Coronary artery (tissue), 2 donors: ENCODE data around the gene MUC2.

Source experiments
- DNase-seq: peaks from one replicate; pipeline ENCODE4 v3.0.0-alpha.2; 2017; ENCODE audit warnings: low spot score
- H3K27ac ChIP-seq, 2 donors: fragments of 200-600 bp; sonication (generic); one replicate each; pipeline ENCODE4 v1.5.1; 2016 to 2019
- H3K4me3 ChIP-seq: fragments of 200-600 bp; sonication (generic); 2 replicates; pipeline ENCODE4 v1.5.1; 2016; ENCODE audit warnings: mild to moderate bottlenecking, moderate library complexity
- CTCF ChIP-seq: fragments of 200-600 bp; sonication (generic); IDR thresholded peaks from one replicate; pipeline ENCODE4 v1.5.1; 2019; ENCODE audit warnings: antibody characterized with exemption

MUC2 gene

GRCh38 chr11:1100417-1101245 lies 26.0 kb downstream of the MUC2 start:
- no peak overlapping the region for H3K27ac ChIP-seq
- H3K4me3 ChIP-seq: no peak overlapping the region
- TF ChIP-seq CTCF: no peak
- DNase-seq: no peak

DNA sequence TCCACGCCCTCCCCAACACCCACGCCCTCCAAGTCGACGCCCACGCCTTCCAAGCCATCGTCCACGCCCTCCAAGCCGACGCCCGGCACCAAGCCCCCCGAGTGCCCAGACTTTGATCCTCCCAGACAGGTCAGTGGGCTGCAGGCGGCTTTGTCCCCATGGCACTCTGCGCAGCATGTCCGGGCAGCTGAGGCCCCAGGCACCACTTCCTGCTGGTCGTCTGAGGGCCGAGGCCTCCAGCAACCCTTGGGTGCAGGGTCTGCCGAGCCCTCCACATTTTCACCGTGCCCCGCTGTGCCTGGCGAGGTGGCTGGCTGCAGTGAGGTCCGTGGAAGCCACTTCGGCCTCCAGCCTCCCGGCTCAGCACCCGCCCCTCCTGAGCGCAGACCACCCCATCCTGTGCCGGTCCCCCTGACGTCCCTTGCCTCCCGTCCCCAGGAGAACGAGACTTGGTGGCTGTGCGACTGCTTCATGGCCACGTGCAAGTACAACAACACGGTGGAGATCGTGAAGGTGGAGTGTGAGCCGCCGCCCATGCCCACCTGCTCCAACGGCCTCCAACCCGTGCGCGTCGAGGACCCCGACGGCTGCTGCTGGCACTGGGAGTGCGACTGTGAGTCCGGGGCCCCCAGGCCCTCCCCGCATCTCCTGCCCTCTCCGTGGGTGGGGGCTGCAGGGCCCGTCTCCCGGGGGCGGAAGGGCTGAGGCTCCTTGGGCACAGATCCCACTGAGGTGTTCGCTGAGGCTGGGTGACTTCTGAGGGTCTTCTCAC lies 26.8 kb downstream of the MUC2 start:
- no peak for DNase-seq
- no peak overlapping the region for H3K4me3 ChIP-seq
- TF ChIP-seq CTCF: no peak
- no peak overlapping the region for H3K27ac ChIP-seq

DNA sequence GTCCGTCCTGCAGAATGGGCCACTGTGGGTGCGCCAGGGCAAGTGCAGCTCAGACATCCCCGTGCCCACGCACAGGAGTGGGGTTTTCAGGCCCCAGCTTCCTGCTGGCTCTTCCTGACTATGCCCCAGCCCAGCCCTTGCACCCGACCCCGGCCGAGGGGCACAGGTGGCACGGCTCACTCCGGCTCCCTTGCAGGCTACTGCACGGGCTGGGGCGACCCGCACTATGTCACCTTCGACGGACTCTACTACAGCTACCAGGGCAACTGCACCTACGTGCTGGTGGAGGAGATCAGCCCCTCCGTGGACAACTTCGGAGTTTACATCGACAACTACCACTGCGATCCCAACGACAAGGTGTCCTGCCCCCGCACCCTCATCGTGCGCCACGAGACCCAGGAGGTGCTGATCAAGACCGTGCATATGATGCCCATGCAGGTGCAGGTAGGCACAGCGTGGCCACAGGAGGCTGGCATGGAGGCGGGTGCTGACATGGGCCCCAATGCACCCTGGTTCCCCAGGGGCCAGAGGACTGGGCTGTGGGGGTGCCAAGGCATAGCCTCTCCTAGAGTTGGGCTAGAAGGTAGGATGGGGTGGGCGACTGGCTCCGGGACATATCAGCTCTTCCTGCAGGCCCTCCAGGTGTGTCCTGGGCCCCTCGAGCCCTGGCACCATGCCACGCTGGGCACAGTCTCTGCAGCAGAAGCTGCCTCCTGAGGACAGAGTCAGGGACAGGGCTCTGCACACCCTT lies 27.7 kb downstream of the MUC2 start:
- no peak for DNase-seq
- Histone ChIP-seq H3K27ac (no peak overlapping the region), H3K4me3 (no peak overlapping the region)
- TF ChIP-seq CTCF: no peak

- TF ChIP-seq CTCF: no peak
- Histone ChIP-seq H3K4me3 (no peak overlapping the region), H3K27ac (no peak overlapping the region)
- DNase-seq: no peak
Observed at GRCh38 chr11:1102996-1103395, 28.3 kb downstream of the MUC2 start.

DNA sequence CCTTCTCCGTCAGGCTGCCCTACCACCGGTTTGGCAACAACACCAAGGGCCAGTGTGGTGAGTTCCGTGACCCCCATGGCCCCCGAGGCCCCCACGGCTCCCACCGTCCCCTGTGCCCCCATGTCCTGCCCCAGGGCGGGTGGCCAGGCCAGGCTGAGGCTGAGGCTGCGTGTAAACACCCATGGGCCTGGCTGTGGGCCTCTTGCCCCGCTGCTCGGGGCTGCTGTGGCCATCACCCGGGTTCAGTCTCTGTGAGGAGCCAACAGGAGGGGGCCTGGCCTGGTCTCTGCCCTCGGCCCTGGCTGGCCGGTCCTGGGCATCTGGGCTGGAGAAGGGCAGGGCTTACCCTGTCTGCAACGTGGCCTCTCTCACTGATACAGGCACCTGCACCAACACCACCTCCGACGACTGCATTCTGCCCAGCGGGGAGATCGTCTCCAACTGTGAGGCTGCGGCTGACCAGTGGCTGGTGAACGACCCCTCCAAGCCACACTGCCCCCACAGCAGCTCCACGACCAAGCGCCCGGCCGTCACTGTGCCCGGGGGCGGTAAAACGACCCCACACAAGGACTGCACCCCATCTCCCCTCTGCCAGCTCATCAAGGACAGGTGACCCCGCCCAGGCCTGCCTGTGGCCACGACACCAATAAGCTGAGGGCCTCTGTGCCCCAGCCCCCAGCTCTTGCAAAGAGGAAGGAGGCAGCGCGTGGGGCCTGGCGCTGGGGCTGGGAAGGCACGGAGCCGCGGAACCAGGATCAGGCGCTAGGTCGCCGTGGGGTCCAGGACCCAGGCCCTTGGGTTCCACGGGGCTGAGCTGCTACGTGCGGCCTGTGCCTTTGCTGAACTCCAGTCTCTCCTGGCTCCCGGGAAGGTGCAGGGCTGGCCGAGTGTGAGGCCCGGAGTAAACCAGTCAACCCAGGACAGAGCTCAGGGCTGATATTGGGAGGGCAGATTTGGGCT lies 29.0 kb downstream of the MUC2 start:
- no peak for DNase-seq
- Histone ChIP-seq H3K4me3 (no peak overlapping the region), H3K27ac (no peak overlapping the region)
- TF ChIP-seq CTCF: no peak

GRCh38 chr11:1104411-1105182 lies 29.9 kb downstream of the MUC2 start:
- no peak overlapping the region for H3K4me3 ChIP-seq
- no peak overlapping the region for H3K27ac ChIP-seq
- DNase-seq: no peak
- TF ChIP-seq CTCF: no peak
